HG02623 (cell line): ENCODE measurements around the gene LPAR3.
A peak's percentile ranks its signal among the peaks of the same experiment; 100 is the strongest.

Experiments used
- ATAC-seq: cut with Tn5 transposase; IDR thresholded peaks from one replicate; pipeline ENCODE4 v1.9.1; 2021; ENCODE audit warnings: moderate library complexity; ENCODE audit not compliant: unreplicated experiment

LPAR3 gene

DNA sequence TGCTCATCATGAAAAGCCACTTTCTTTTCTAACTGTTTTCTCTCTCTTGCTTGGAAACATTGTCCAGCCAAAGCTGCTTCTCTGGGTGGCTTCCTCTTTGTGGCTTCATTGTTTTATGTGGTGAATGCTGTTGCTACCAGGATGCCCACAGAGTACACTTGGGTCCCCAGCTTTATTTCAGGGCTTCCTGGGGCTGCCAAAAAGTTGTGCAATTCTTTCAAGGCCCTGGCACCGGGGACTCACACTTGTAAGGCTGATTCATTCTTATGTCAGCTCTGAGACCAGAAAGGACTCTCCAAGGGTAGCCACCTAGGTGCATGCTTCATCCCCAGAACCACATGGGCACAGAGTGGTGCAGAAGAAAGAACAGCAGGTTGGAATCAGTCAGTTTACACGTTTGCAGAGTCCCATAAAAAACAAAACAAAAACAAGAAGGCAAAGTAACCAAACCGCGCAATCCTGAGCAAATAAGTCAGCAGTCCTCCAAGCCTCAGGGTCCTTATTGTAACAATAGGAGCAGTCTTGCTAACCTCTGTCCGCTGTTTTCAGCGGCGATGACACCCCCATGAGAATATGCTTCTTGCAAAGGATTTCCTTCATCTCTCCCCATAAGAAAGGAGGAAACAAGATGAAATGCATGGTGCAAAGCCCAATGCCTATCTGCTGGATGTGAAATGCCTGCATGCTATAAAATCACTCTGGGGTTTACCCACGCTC lies 112.8 kb downstream of the LPAR3 start:
- ATAC-seq = no peak

DNA sequence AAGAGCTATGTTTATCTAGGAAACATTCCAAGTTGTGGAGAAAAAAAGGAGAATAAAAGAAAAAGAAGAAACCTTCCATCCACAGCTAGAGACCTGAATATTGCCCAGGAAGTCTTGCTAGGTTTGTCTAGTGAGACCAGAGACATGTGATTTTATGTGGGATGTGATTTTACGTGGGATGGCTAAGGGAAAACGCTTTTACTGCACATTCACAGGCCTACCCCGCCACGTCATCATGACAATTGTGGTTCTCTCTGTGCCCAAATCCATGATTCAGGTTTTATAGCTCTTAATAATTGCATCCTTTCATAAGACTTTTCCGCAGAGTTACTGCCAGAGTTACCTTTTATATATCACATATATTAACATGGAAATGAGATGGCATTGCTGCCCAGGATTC lies 116.4 kb downstream of the LPAR3 start:
- no peak for ATAC-seq

DNA sequence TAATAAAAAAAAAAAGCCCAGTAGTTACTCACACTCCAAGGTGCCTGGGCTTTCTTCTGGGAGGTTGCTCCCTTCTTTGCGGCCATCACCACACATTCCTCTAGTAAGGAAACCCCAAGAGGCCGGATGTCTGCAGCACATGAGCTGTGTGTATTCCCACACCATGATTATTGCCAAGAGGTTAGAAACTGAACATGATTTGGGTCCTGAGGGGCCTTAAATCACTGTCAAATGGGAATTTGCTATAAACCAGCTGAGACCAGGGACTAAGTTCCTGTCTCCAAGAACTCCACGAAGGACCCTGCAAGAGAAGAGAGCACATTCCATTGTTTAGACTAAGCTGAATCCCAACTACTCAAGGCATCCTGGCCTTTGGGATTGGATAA lies 117.5 kb downstream of the LPAR3 start:
- ATAC-seq = no peak

DNA sequence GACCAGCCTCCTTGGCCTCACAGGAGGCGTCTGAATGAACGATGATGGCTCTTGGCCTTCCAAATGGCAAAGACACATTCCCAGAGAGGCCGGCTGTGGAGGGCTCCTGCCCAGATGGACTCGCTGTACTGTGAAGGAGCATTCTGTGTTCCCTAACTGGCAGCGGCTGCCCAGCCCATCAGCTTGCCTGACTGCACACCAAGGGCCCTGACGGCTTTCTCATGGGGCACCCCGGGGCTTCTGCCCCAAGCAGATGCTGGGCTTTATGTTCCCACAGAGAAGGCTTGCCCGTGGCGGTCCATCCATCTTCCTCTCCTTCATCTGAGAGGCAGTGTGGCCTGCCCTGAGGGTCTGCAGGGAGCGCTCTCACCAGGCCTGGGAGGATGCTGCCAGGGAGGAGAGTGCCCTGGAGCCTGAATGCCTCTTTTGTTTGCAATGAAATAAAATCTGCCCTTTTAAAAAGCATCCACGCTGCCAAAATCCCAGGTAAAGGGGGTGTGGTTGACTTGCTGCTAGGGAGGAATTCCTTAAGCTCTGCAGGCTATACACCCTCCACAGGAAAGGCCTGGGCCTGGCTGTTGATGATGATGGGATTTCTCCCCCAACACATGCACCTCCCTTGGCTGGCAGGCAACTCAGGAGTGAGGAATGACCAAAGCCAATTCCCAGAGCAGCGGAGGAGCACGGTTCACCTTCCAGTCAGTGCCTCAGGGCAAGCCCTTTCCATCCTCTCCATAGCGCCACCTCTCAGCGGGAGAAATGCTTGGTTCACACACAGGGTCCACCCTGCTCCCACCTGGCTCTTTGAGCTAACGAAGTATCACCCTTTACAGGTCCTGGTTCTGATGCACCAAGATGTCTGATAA lies 118.1 kb downstream of the LPAR3 start:
- no peak for ATAC-seq

DNA sequence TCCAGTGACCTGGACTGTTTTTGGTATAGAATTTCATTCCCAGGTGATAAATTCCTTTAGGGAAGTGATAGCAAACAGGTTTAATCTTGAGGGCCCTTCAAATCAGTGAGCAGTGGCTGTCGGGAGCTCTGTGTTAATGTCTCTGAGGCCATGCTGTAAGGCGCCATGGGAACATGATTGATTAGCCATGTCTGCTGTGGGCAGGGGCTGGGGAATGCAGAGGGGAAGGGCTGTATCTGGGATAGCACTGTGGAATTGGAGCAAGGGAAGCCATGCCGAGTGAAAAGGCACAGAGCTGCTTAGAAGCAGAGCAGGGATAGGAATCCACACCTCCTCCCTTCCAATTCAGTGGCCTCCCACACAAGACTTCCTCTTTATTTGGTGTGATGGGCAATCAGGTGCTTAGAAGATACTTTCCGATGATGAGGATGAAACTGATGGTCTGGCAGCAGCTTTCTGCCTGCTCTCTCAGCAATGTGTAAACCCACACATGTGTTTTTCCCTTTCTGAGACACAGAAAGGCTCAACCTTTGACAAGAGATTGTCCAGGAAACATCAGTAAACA lies 119.0 kb downstream of the LPAR3 start:
- ATAC-seq = no peak

DNA sequence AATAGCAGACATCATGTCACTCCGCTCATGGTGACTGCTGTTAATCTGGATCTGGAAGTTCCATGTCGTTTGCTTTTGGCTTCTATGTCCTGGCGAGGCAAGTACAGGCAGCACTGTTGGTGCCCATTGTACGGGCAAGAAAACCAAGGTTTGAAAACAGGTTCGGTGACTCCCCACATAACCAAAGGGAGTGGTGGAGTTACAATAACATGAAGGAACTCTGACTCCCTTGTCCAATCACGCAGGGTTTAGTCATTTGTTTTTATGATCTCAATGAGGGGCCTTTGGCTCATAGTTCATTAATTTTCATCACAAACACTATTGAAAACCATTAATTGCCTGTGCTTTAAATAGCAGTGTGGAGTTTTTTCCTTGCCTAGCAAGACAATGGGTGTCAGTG lies 119.8 kb downstream of the LPAR3 start:
- no peak for ATAC-seq

DNA sequence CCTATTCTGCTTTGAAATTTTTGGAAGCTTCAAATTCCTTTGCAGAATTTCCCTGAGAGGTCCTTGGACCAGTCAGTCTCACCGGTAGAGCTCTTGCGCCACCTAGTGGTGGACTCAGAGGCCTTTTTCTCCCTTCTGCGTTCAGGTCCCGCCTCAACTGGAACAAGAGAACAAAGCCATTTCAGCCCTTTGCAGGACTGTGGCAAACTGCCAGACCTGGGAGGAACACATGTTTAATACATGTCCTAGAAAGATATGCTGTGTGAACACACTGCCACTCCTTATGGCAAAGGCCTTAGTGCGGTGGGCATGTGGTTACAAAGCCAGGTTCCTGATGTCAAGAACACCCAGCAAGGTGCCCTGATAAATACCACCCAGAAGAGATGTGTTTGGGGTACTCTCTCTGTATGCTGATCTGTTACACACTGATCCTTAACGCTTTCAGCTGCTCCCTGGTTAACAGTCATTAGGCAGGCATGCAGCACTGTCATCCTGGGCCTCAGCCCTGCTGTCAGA lies 120.5 kb downstream of the LPAR3 start:
- ATAC-seq = peak; percentile 81

DNA sequence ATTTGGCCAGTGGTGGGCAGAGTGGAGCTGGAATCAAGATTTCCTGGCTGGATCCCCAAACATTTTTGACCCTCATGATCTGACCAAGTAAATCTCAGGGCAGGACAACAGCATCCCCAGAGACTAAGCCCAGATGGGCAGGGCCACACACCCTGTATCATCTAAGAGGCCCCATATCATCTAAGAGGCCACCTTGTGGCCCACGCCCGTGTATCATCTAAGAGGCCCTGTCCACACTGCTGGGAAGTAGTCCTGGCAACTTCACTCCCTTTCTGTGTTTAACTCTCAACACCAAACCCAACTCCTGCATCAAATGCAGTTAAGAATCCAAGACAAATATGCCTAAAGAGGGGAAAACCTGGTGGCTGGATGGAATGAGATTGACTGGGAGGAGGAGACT lies 121.1 kb downstream of the LPAR3 start:
- ATAC-seq = no peak

DNA sequence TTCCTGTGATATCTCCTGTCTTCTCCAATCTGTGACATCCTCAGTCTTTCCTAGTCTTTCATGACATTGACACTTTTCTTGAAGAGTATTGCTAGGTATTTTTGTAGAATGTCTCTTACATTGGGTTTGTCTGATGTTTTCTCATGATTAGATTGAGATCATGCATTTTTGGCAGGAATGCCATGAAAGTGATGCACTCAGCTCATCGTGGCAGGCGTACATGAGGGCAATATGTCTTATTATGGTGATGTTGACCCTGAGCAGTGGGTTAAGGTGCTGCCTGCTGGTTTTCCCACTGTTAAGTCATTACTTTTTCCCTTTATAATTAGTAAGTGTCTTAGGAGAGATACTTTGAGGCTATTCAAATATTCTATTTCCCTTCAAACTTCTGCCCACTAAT lies 122.5 kb downstream of the LPAR3 start:
- ATAC-seq = no peak

DNA sequence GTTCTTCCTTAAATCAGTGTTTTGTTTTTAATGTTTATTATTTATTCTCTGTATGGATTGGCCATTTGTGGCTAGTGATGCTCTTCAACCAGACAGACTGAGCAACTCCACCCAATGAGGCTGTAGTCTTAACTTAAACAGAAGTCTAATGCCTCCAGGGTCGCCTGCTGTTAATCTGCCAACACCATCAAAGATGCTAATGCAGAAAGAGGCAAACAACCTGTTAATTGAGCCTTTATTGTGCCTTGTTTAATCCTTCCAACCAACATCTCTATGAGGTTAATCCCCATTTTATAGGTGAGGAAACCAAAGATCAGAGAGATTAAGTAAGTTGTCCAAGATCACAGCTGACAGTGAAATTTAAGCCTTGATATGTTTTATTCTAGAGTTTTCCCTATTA lies 123.4 kb downstream of the LPAR3 start:
- no peak for ATAC-seq

DNA sequence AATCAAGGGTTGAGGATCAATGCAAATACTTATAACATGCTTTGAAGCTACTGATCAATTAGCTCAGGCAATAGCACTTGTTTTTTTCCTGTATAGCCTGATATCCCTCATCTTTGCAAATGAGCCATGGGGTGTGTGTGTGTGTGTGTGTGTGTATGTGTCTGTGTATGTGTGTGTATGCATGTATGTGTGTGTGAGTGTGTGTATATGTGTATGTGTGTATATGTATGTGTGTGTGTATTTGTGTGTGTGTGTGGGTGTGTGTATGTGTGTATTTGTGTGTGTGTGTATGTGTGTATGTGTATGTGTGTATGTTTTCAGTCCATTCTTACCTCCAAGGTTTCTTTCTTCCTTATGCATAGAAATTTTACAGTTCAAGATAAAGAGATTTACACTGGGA lies 124.4 kb downstream of the LPAR3 start:
- ATAC-seq = no peak

DNA sequence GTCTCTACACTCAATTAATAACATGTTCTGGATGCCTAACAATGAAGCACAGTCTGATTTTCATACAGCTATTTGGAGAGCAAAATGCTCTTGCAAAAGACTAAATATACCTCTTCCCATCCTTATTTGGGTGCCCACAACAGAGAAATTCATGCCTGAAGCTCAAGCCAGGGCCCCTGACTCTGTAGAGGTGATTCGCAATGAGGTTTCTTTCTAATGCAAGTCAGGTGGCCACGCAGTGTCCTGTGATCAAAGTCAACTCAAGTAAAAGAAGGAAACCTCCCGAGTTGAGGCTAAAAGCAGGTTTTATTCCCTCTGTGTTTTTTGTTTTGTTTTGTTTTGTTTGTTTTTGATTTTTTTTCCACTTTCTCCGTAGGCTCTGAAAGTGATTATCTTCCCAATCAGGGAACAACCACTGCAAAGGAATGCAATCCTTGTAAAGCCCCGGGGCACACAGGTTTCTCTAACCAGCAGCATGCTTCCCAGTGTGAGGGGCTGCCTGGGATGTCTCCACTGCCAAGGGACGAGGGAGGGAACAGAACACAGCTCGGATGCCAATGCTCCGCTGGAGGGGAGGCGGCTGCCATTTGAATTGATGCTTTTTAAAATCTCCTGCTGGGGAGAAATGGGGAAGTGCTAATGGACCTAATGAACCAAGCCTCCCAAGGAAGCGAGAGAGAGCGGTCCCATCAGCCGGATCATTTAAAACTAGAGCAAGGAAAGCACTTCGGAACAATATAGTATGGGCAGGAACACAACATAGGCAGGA lies 128.9 kb downstream of the LPAR3 start:
- ATAC-seq = no peak

DNA sequence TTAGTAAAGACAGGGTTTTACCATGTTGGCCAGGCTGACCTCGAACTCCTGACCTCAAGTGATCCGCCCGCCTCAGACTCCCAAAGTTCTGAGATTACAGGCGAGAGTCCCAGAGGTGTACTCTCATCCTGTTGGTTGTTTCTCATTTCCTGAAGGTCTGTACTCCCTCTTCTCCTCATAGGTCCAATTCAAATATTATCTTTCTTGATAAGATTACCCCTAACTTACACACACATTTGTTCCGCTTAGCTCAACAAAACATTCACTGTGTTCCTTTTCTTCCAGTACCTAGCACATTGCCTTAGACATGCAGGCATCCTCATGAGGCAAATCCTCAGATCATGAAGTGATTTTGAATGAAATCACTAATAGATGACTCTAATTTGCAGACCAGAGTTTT lies 130.3 kb downstream of the LPAR3 start:
- ATAC-seq = no peak
